ENCODE measurements around the gene MCTP1. TPM values are rescaled to one million over a fixed set of nuclear protein-coding genes. Genes with fewer than 3 reads are reported as not detected.

The MCTP1 gene
- total RNA-seq, 2 experiments from 2014 or later: not detected

GRCh38 chr5:95072281-95072680 lies 212.6 kb downstream of the MCTP1 start:
- no peaks in the 10 kb centered on the region for H3K9me2 ChIP-seq (ENCODE audit: insufficient read depth, low read length)
- no peak overlapping the region for H3K4me3 ChIP-seq (ENCODE audit: low read depth, low read length, poor library complexity, severe bottlenecking)
- no peak overlapping the region for H3K27ac ChIP-seq (ENCODE audit: low read depth, low read length, poor library complexity, severe bottlenecking)
- BruUV-seq (replicated peaks): no TSS peak
- H3K4me1 ChIP-seq (ENCODE audit: insufficient read depth, low read length, poor library complexity, severe bottlenecking): no peaks in the 10 kb centered on the region
- no peaks in the 10 kb centered on the region for H3K9me3 ChIP-seq (ENCODE audit: low read length)
- CTCF ChIA-PET (ENCODE audit: unreplicated experiment): no interaction called here
- TF ChIP-seq CTCF (conservative IDR thresholded peaks at IDR 0.05; ENCODE audit: low read length) (no peak), EZH2phosphoT487 (IDR thresholded peaks at IDR 0.05; ENCODE audit: borderline replicate concordance, low read depth, low read length) (no peak)
- H3K79me2 ChIP-seq (ENCODE audit: insufficient read depth, low read depth, low read length): no peaks in the 10 kb centered on the region
- no peak overlapping the region for H3K4me2 ChIP-seq (ENCODE audit: low read length)
- POLR2A ChIA-PET: interaction anchor here (0.6 to 0.8 kb wide), 3 partner anchors 8 to 629 kb away, joined by 3 to 4 read pairs (median 4); no protein-coding TSS in a partner anchor
- H4K20me1 ChIP-seq (ENCODE audit: insufficient read depth, low read length): no peaks in the 10 kb centered on the region
- no peak for DNase-seq (ENCODE audit: low spot score)
- H2AFZ ChIP-seq (ENCODE audit: low read length): no peak overlapping the region
- H3K36me3 ChIP-seq (ENCODE audit: insufficient read depth, low read length): no peaks in the 10 kb centered on the region
- intact Hi-C loops (cut with micrococcal nuclease; ENCODE audit: unreplicated experiment): no loop called here

- intact Hi-C loops (cut with micrococcal nuclease; ENCODE audit: unreplicated experiment): no loop called here
Measured at GRCh38 chr5:95070866-95071265, 214.0 kb downstream of the MCTP1 start.

More at GRCh38 chr5:95070866-95071265, 214.0 kb downstream of the MCTP1 start:
- Histone ChIP-seq H3K4me1 (ENCODE audit: insufficient read depth, low read length, poor library complexity, severe bottlenecking) (no peaks in the 10 kb centered on the region), H3K4me2 (ENCODE audit: low read length) (no peak overlapping the region), H3K9me2 (ENCODE audit: insufficient read depth, low read length) (no peaks in the 10 kb centered on the region), H3K27ac (ENCODE audit: low read depth, low read length, poor library complexity, severe bottlenecking) (no peak overlapping the region), H2AFZ (ENCODE audit: low read length) (no peak overlapping the region), H3K9me3 (ENCODE audit: low read length) (no peaks in the 10 kb centered on the region), H3K4me3 (ENCODE audit: low read depth, low read length, poor library complexity, severe bottlenecking) (no peak overlapping the region), H3K79me2 (ENCODE audit: insufficient read depth, low read depth, low read length) (no peaks in the 10 kb centered on the region), H4K20me1 (ENCODE audit: insufficient read depth, low read length) (no peaks in the 10 kb centered on the region), H3K36me3 (ENCODE audit: insufficient read depth, low read length) (no peaks in the 10 kb centered on the region)
- ChIA-PET POLR2A (interaction anchor here (0.9 kb wide), 1 partner anchor 30 kb away, joined by 9 read pairs; no protein-coding TSS in a partner anchor), CTCF (ENCODE audit: unreplicated experiment) (no interaction called here)
- BruUV-seq (replicated peaks): no TSS peak
- DNase-seq (ENCODE audit: low spot score): no peak
- TF ChIP-seq EZH2phosphoT487 (IDR thresholded peaks at IDR 0.05; ENCODE audit: borderline replicate concordance, low read depth, low read length) (no peak), CTCF (conservative IDR thresholded peaks at IDR 0.05; ENCODE audit: low read length) (no peak)
